Activated CD4-positive, alpha-beta T cell treated with anti-CD3 and anti-CD28 coated beads for 24 hours (primary cell): ENCODE measurements around the gene RAB40B.

Source experiments
- DNase-seq, 2 donors: peaks; one replicate each; pipeline ENCODE4 v3.0.0-alpha.2; 2020; ENCODE audit warnings: low read depth in 2 of 2

RAB40B gene

DNA sequence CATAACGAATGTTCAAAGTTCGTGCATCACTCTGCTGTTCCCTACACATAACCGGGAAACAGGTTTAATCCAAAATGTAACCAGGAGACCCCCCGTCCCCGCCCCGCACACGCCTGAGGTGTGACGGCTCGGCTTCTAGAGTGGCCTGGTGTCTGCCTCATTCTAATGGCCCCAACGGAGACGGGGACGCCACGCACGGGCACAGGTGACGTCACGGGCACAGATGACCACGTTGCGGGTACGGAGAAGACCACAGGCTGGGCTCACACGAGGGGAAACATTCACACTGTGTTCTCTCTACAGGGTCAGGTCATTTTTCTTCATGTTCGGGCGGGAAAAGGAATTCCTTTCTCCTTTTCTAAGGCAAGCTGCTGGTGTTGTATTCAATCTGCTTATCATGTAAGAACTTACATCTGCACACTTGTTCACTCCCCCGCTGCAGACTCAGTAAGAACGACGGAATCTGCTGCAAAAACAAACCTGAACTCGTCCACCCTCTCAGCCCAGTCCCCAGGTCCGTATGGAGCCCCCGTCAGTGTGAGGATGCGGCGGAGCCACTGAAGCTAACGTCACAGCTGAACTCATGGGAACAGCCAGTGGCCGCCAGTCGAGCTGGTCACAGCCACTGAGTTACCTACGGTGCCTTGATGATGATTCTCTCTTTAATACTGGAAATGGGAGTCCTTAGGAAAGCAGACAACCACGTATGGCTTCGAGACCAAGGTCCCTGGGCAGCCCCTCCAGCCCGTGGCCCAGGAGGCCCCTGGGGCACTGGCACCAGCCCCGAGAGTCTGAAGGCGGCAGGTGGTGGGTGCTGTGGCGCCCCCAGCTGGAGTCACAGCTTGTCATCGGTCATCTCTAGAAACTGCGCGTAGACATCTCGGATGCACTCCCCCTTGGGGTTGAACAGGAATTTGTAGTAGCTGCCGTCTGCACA, 83.1 kb downstream of the RAB40B start:
- DNase-seq = no peak

DNA sequence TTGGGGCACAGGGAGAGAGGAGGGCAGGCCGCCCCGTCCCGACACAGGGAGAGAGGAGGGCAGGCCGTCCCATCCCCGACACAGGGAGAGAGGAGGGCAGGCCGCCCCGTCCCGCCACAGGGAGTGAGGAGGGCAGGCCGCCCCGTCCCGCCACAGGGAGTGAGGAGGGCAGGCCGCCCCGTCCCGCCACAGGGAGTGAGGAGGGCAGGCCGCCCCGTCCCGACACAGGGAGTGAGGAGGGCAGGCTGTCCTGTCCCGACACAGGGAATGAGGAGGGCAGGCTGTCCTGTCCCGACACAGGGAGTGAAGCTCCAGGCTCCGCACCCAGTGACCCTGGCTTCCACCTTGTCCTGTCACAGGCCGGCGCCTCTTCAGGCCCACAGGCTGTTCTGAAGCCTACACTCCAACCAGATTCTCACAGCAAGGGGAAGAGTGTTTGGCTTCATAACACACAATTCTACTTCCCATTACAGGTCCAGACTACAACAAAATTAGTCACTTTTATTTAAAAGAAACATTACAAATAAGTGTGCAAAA, 84.3 kb downstream of the RAB40B start:
- no peak for DNase-seq

DNA sequence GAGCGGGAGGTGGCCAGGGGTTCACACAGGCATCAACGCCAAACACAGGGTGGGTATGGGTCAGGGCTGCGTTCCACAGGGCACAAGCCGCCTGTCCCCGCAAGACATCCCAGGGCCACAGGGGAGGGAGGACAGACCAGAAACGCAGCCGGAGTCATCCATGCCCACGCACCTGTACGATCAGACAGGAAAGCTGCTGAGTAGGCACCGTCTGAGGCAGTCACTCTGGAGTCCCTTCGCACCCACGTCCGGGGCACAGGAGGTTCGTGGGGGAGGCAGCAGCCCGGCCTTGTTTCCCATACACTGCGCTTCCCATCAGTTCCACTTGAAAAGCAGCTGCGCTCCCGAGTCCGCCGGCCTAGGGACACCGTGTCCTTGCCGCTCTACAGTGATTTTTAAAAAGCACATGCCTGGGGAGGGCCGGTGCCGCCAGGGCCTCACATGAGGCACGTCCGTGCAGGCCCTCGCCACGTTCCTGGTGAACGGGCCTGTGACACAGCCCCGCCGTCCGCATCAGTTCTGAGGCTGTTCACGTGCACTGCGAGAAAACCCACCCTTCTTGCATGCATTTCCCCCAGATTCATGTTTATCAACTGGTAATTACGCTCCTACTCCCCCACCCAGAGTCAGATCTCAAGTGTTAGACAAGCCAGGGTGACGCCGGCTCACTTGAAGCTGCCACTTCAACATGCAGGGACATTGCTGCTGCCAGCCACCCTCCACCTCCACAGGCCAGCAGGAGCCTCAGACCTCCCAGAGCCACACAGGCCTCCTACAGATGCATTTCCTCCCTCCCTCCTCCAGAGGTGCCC, 85.0 kb downstream of the RAB40B start:
- no peak for DNase-seq

DNA sequence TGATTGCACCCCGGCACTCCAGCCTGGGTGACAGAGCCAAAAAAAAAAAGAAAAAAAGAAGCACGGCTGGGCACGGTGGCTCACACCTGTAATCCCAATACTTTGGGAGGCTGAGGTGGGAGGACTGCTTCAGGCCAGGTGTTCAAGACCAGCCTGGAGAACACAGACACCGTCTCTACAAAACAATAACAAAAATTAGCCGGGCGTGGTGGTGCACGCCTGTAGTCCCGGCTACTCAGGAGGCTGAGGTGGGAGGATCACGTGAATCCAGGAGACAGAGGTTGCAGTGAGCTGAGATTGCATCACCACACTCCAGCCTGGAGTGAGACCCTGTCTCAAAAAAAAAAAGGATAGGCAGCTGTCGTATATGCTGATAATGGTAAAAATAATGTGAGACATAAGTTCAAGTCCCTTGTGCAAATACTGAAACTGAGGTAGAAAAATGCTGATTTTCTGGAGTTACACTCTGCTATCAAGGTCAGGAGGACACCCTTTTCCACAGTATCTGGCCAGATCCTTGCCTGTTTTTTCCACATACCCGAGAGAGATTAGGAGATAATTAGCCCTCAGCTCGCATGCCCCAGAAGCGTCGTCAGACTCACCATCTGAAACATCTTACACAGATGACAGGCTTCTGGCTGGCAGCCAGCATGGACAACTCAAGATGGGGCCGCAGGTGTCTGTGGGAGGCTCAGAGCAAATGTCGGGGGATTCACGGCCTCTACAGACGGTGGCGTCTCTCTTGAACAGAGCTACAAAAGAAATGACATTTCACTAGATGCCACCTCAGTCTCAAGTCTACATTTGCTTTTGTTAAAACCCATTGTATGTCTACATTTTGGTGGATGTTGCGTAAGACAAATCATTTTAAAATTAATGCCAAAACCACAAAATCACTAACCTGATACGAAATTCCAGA, 87.1 kb downstream of the RAB40B start:
- DNase-seq = no peak

DNA sequence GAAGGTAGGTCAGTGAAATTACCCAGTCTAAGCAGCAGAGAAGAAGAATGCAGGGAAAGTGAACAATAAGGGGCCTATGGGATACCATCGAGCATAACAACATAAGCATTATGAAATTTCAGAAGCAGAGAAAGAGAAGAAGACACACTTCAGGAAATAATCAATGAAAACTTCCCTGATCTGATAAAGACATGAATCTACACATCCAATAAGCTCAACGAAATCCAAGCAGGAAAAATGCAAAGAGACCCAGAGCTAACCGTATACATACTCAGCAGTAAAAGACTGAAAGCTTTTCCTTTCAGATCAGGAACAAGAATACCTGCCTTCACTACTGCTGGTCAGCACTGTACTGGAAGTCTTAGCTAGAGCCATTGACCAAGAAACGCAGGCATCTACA, 88.8 kb downstream of the RAB40B start:
- DNase-seq = no peak

DNA sequence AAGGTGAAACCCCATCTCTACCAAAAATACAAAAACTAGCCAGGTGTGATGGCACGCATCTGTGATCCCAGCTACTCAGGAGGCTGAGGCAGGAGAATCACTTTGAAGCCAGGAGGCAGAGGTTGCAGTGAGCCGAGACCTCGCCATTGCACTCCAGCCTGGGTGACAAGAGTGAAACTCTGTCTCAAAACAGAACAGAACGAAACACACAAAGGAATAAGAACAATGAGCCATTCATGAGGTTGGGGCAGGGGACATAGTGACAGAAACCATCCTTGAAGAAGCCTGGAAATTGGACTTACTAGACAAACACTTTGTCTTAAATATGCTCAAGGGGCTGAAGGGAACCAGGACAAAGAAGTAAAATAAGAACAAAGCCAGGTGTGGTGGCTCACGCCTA, 89.7 kb downstream of the RAB40B start:
- DNase-seq = no peak

DNA sequence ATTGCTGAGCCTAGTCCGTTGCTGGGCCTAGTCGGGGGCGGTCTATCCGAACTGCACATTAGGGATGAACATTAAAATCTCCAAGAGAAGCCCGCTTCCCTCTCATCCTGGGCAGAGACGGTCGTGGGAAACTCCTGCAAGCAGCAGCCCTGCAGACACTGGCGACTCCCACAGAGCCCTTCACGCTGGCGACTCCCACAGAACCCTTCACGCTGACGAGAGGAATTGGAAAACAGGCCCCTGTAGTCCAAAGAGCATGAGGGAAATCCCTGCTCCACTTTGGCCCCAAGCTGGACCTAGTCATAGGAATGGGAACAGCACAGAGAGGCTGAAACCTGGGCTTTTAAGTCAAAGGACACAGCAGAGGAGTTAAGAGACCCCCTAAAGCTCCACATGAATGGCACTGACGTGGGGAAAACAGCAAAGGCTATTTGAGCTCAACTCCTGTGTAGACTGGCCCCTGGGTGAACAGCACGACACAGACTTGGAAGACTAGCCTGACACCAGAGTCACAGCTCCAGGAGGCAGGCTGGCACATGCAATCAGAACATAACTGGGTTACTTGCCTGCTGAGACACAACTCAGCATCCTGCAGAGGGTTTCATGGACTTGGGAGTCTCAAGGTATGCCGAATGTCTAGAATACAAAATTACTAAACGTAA, 92.4 kb downstream of the RAB40B start:
- DNase-seq = no peak
